ENCODE results near the gene POTEI.
"Not testable (repeated sequence)": the region's sequence is repeated elsewhere in the genome, so short reads cannot be mapped to it uniquely, and the experiment has no call there.

Gene POTEI

GRCh38 chr2:130509228-130509627, at the start of gene POTEI:
Gene POTEI, minus strand, starts transcription at chr2:130509328. Its CDS starts 93 bp downstream, at chr2:130509235.
- not testable (repeated sequence) for DNase-seq

- not testable (repeated sequence) for DNase-seq
These were observed 47.3 kb upstream of the POTEI start for GRCh38 chr2:130556441-130556840.

- not testable (repeated sequence) for DNase-seq
These were observed 45.0 kb upstream of the POTEI start for GRCh38 chr2:130554178-130554577.

- not testable (repeated sequence) for DNase-seq
These were observed 40.3 kb upstream of the POTEI start for GRCh38 chr2:130549475-130549874.

- DNase-seq = not testable (repeated sequence)
These were observed 39.3 kb upstream of the POTEI start for GRCh38 chr2:130548418-130548817.

GRCh38 chr2:130544978-130545377, 35.9 kb upstream of the POTEI start:
- not testable (repeated sequence) for DNase-seq

- DNase-seq = not testable (repeated sequence)
These were observed 34.8 kb upstream of the POTEI start for GRCh38 chr2:130543785-130544528.

GRCh38 chr2:130542789-130543188, 33.7 kb upstream of the POTEI start:
- DNase-seq = not testable (repeated sequence)

GRCh38 chr2:130538271-130538670, 29.1 kb upstream of the POTEI start:
- not testable (repeated sequence) for DNase-seq

GRCh38 chr2:130536654-130537053, 27.5 kb upstream of the POTEI start:
- not testable (repeated sequence) for DNase-seq

- DNase-seq = not testable (repeated sequence)
These were observed 22.5 kb upstream of the POTEI start for GRCh38 chr2:130531672-130532071.

- DNase-seq = not testable (repeated sequence)
These were observed 22.1 kb upstream of the POTEI start for GRCh38 chr2:130531225-130531624.

GRCh38 chr2:130530212-130530611, 21.1 kb upstream of the POTEI start:
- DNase-seq = not testable (repeated sequence)

- DNase-seq = not testable (repeated sequence)
These were observed 20.4 kb upstream of the POTEI start for GRCh38 chr2:130529545-130529944.

- not testable (repeated sequence) for DNase-seq
These were observed 18.3 kb upstream of the POTEI start for GRCh38 chr2:130527365-130527967.

- DNase-seq = not testable (repeated sequence)
These were observed 13.3 kb upstream of the POTEI start for GRCh38 chr2:130522390-130522789.

GRCh38 chr2:130520992-130521391, 11.9 kb upstream of the POTEI start, which contains the start of gene CFC1B:
Gene CFC1B, plus strand, starts transcription at chr2:130521222. Its CDS starts 263 bp downstream, at chr2:130521485.
- not testable (repeated sequence) for DNase-seq

- DNase-seq = not testable (repeated sequence)
These were observed 9.5 kb upstream of the POTEI start for GRCh38 chr2:130518516-130519106.

- not testable (repeated sequence) for DNase-seq
These were observed 2.8 kb upstream of the POTEI start for GRCh38 chr2:130511747-130512451.

- DNase-seq = not testable (repeated sequence)
These were observed 1.9 kb upstream of the POTEI start for GRCh38 chr2:130510807-130511746.

GRCh38 chr2:130491073-130491472, 18.1 kb downstream of the POTEI start:
- DNase-seq = not testable (repeated sequence)

- not testable (repeated sequence) for DNase-seq
These were observed 53.7 kb downstream of the POTEI start for GRCh38 chr2:130455413-130455812.

Measured in NCI-H524 treated with DMSO at 0.1 percent for 48 hours (cell line).